Body of pancreas (tissue), 4 donors: Measurements from ENCODE around the gene ASAP2. TPM values are rescaled to one million over a fixed set of nuclear protein-coding genes. Genes with fewer than 3 reads are reported as not detected.
A peak's percentile ranks its signal among the peaks of the same experiment; 100 is the strongest.

Experiments
- ATAC-seq: fragments of 150-250 bp; one replicate; pipeline ENCODE4 v1.9.1; 2016
- DNase-seq, 4 donors: peaks; one replicate each; pipeline ENCODE4 v3.0.0-alpha.2; 2019
- H3K27ac ChIP-seq, 4 donors: fragments of 200-600 bp; sonication (generic); 1 replicate in 3 of 4; 2 replicates in 1 of 4; pipeline versions ENCODE4 v1.5.1 to v1.6.1; 2016 to 2019; ENCODE audit warnings: mild to moderate bottlenecking in 1 of 4, mixed read lengths in 1 of 4, moderate library complexity in 1 of 4
- H3K27me3 ChIP-seq, 2 donors: fragments of 200-600 bp; sonication (generic); one replicate each; pipeline ENCODE4 v1.6.0; 2016; ENCODE audit warnings: mild to moderate bottlenecking in 1 of 2
- H3K36me3 ChIP-seq, 2 donors: fragments of 200-600 bp; sonication (generic); replicated peaks in 1 of 2; 2 replicates each; pipeline ENCODE4 v1.5.1; 2016; ENCODE audit warnings: low read depth in 2 of 2; ENCODE audit not compliant: insufficient read depth in 1 of 2
- H3K4me1 ChIP-seq: fragments of 200-600 bp; sonication (generic); one replicate; pipeline ENCODE4 v1.6.0; 2016
- H3K4me3 ChIP-seq, 2 donors: fragments of 200-600 bp; sonication (generic); 1 replicate in 1 of 2; 2 replicates in 1 of 2; pipeline ENCODE4 v1.5.1; 2016 to 2019
- H3K9me3 ChIP-seq, 3 donors: fragments of 200-600 bp; sonication (generic); 1 replicate in 2 of 3; 2 replicates in 1 of 3; pipeline ENCODE4 v1.5.1; 2016
- POLR2A ChIP-seq, 3 donors: fragments of 450-650 bp; IDR thresholded peaks; one replicate each; pipeline ENCODE4 v1.6.1; 2016; ENCODE audit warnings: antibody characterized with exemption in 3 of 3, mild to moderate bottlenecking in 2 of 3
- WGBS, 2 donors: methylation state at CpG; one replicate each; pipeline ENCODE4 v1.1.5; 2017; 5-methylcytosine and 5-hydroxymethylcytosine counted together
- intact Hi-C: fragments of 100-400 bp; cut with DNase I; formaldehyde crosslinking; loops from one replicate; pipeline ENCODE4 v1.15.1; 2023
- total RNA-seq, 2 donors: library from RNA; depleted of rRNA; stranded (reverse); fragments of >200 nt; gene quantifications; one replicate each; pipeline ENCODE4 v1.1.0, GENCODE V29; 2016
- TF ChIP-seq, protein P1 (sequence below), 7 experiments: fragments of 450-650 bp in 4 of 7; fragments of 200-600 bp in 3 of 7; sonication (generic) in 3 of 7; IDR thresholded peaks; one replicate each; pipeline ENCODE4 v1.5.1; 2016 to 2019; ENCODE audit warnings: antibody characterized with exemption in 7 of 7

The ASAP2 gene
- total RNA-seq, 2 donors from 2014 or later = 12.5 to 23.7 TPM

DNA sequence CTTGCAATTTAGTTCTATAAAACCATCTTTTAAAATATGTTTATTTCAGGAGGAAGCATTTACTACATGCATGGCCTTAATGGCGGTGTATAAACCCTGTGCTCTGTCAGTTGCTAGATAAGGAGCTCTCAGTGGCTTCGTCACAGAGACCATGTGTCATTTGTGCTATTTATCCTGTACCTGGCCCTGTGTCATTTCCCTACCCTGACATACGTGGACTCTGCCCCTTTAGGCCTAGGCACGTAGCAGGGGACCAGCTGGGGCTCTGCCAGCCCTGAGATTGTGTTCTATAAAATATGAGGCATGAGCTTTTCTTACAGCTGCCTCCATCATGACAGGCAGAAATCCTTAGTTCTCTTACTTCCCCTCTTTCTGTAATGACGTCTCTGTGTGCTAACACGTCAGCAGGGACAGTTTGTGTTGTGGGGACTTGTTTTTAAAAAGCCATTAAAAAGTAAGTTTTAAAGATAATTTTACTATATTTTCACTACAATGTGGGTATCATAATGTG, 128.8 kb downstream of the ASAP2 start:
- Histone ChIP-seq H3K9me3 (no peaks in the 10 kb centered on the region), H3K27me3 (no peaks in the 10 kb centered on the region), H3K4me1 (peaks cover 3% of the 10 kb centered on the region), H3K4me3 (no peak overlapping the region), H3K36me3 (no peaks in the 10 kb centered on the region), H3K27ac (no peak overlapping the region)
- intact Hi-C loops = no loop called here
- 74 to 76% methylated on average over 6 of the region's 6 CpGs for WGBS, 2 donors
- no peak for TF ChIP-seq POLR2A (IDR thresholded peaks at IDR 0.05)
- TF ChIP-seq, protein P1, sequence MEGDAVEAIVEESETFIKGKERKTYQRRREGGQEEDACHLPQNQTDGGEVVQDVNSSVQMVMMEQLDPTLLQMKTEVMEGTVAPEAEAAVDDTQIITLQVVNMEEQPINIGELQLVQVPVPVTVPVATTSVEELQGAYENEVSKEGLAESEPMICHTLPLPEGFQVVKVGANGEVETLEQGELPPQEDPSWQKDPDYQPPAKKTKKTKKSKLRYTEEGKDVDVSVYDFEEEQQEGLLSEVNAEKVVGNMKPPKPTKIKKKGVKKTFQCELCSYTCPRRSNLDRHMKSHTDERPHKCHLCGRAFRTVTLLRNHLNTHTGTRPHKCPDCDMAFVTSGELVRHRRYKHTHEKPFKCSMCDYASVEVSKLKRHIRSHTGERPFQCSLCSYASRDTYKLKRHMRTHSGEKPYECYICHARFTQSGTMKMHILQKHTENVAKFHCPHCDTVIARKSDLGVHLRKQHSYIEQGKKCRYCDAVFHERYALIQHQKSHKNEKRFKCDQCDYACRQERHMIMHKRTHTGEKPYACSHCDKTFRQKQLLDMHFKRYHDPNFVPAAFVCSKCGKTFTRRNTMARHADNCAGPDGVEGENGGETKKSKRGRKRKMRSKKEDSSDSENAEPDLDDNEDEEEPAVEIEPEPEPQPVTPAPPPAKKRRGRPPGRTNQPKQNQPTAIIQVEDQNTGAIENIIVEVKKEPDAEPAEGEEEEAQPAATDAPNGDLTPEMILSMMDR (IDR thresholded peaks at IDR 0.05) = no peak
- no peak for ATAC-seq
- peak in 2 of 4 donors; percentile 11 to 20 for DNase-seq

DNA sequence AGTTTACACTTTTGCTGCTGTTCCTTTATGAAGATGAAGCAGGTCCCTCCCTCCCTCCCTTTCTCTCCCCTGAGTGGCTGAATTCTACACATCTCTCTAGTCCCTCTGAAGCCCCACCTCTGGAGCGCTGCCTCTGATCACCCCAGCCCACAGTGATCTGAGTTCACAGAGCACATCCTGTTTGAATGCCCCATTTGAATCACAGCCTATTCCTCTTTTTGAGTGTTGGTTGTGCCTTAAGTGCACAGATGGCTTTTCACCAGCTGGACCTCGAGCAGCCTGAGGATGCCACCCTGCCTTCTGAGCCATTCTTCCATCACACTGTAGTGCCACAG, 129.6 kb downstream of the ASAP2 start:
- H3K4me3 ChIP-seq = no peak overlapping the region
- intact Hi-C loops = no loop called here
- no peak for ATAC-seq
- no peak overlapping the region for H3K27ac ChIP-seq
- 62 to 93% methylated on average over 2 of the region's 2 CpGs for WGBS, 2 donors
- no peaks in the 10 kb centered on the region for H3K9me3 ChIP-seq
- peaks cover 11% of the 10 kb centered on the region for H3K4me1 ChIP-seq
- TF ChIP-seq, protein P1 (IDR thresholded peaks at IDR 0.05) = no peak
- TF ChIP-seq POLR2A (IDR thresholded peaks at IDR 0.05) = no peak
- no peaks in the 10 kb centered on the region for H3K27me3 ChIP-seq
- DNase-seq = no peak
- H3K36me3 ChIP-seq = no peaks in the 10 kb centered on the region

DNA sequence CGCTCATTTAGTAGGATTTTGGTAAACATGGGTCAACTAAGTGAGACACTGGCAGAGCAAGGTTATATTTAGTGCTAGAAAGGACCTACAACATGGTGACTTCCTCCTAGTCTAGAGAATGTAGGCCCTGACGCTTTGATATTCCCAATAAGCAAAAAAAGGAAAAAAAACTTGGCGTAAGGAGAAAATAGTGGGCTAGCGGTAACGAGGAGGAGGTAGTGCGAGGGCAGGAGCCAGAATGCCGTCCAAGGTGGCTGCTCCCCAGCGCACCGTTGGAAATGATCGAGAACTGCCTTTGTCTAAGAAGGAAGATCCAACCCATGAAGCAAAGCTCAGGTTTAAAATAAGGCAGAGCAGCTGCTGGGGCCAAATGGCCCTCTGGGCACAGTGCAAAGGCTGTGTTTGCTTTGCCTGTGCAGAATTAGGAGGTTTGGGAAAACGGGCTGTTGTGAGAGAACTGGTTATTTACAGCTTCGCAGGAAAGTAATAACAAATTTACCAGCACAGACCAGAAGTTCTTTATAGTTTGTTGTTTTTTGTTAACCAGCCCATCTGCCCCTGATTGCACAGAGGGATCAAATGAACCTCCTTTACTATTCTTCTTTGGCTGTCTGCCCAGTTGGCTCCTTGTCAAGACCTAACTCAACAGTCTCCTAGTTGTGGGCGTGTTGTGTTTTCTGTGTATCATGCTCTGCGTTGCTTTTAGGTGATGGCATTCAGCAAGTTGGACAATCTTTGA, 130.1 kb downstream of the ASAP2 start:
- Histone ChIP-seq H3K4me1 (peaks cover 14% of the 10 kb centered on the region), H3K9me3 (no peaks in the 10 kb centered on the region), H3K27ac (peak overlapping the region in 1 of 4 donors; percentile 2), H3K36me3 (no peaks in the 10 kb centered on the region), H3K27me3 (no peaks in the 10 kb centered on the region), H3K4me3 (no peak overlapping the region)
- DNase-seq (peak; percentile 48 to 68 (median 64)), ATAC-seq (no peak)
- TF ChIP-seq POLR2A (IDR thresholded peaks at IDR 0.05) = no peak
- TF ChIP-seq, protein P1 (IDR thresholded peaks at IDR 0.05) = no peak
- intact Hi-C loops = no loop called here
- 65 to 72% methylated on average over 14 of the region's 14 CpGs for WGBS, 2 donors

DNA sequence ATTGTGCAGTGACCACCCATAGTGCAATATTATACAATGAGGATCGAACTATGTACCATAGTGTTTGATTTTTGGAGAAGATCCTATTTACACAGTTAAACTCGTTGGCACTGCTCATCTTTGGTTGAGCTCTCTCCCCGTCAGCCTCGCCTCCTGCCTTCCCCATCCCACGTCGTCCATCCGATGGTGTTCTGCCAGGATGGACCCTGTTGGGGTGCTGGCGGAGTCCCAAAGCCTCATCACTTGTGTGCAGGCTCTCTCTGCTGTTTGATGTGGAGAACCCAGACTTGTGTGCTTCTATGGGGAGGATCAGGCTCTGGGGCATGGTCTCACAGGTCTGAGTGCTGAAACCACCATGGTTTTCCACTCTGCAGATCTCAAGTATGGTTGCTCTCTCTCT, 131.3 kb downstream of the ASAP2 start:
- H3K9me3 ChIP-seq = no peaks in the 10 kb centered on the region
- no peaks in the 10 kb centered on the region for H3K36me3 ChIP-seq
- TF ChIP-seq, protein P1 (IDR thresholded peaks at IDR 0.05) = no peak
- TF ChIP-seq POLR2A (IDR thresholded peaks at IDR 0.05) = no peak
- WGBS, 2 donors = 88 to 91% methylated on average over 7 to 8 of the region's 8 CpGs
- no peak overlapping the region for H3K27ac ChIP-seq
- intact Hi-C loops = no loop called here
- H3K4me3 ChIP-seq = no peak overlapping the region
- H3K4me1 ChIP-seq = peaks cover 17% of the 10 kb centered on the region
- ATAC-seq (no peak), DNase-seq (no peak)
- H3K27me3 ChIP-seq = no peaks in the 10 kb centered on the region
